ENCODE results near the gene TUBGCP5.
"Not testable (repeated sequence)": the region's sequence is repeated elsewhere in the genome, so short reads cannot be mapped to it uniquely, and the experiment has no call there.

TUBGCP5 gene

DNA sequence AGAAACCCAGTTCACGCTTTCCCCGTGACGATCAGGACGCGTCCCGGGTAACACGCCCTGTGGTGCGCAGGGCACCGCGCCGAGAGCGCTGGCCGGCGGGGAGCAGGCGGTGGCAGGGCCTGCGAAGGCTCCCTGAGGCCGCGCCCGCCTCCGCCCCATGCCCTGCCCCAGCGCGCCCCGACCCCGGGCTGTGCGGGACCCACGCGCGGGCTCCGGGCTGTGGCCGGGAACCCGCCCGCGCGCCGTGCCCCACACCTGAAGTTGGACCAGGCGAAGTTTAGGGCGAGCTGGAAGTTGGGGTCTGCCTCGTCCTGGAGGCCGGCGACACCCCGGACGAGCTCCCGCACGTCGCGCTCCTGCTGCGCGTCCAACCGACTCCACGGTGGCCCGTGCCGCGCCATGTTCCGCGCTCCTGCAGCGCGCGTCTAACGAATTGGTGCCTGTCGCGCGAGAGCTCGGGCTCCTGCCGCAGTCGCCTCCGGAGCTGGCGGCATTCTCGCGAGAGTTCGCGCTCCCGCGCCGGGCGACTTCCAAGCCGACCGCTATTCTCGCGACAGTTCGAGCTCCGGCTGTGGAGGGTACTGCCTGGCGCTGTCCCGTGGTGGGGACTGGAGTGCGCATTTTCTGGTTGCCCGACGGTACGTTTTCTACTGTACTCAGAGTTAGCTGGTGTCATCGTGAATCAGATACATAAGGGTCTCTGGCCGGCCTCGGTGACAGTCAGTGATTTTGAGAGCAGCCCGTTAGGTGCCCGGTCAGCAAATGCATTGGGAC lies at the start of gene TUBGCP5:
Gene TUBGCP5, minus strand, starts transcription at position 427 of the 774 bp plus-strand sequence. Its CDS starts 26 bp downstream, at position 401.
- DNase-seq (ENCODE audit: low read depth in 2 of 2) = peak; percentile 95

DNA sequence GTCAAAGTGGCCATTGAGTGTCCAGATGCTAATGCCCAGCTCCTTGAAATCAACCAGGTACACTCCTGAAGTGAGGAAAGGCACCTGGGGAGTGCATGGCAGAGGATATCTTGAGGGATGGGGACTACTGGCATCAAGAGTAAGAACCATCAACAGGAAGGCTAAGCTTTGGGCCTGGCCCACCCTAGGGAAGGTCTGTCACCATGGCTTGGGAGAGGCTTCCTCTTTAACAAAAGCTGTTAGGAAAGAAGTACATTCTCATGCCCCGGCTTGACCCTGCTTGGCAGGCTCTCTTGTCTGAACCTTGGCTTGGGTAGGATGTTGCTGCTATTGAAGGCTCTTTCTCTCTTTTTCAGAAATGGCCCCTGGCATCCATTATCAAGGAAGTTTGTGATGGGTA lies 43.7 kb upstream of the TUBGCP5 start:
- no peak for DNase-seq (ENCODE audit: low read depth in 2 of 2)

DNA sequence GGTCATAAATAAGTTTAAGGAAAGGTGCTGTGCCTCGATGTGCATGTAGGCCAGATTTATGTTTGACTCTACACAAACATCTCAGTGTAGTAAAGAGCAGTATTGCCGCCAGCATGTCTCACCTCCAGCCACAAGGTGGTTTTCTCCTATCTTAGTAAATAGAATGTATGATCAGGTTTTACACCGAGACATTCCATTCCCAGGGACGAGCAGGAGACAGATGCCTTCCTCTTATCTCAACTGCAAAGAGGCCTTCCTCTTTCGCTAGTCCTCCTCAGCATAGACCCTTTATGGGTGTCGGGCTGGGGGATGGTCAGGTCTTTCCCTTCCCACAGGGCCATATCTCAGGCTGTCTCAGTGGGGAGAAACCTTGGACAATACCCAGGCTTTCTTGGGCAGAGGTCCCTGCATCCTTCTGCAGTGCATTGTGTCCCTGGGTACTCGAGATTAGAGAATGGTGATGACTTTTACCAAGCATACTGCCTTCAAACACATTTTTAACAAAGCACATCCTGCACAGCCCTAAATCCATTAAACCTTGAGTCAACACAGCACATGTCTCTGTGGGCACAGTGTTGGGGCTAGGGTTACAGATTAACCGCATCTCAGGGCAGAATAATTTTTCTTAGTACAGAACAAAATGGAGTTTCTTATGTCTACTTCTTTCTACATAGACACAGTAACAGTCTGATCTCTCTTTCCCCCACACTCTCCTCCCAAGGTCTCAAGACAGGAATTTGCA lies 42.8 kb upstream of the TUBGCP5 start:
- DNase-seq (ENCODE audit: low read depth in 2 of 2) = not testable (repeated sequence)

DNA sequence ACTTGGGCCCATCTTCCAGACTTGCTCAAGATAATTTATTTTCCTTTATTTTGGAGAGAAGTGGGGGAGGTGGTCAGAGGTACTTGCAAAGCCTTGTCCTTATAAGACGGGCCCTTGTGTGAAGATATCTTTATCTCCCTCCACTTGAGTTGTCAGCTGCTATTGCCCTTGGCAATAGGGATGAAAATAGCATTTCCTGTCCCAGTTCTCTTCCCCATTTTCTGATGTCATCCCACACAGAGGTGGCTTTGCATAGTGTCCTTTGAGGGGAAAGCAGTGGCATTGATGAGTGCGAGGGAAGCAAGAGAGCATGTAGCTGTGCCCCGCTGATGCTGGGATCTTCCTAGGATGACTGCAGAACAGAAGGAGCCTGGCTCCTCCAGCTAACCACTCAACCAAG lies 41.9 kb upstream of the TUBGCP5 start:
- no peak for DNase-seq (ENCODE audit: low read depth in 2 of 2)

DNA sequence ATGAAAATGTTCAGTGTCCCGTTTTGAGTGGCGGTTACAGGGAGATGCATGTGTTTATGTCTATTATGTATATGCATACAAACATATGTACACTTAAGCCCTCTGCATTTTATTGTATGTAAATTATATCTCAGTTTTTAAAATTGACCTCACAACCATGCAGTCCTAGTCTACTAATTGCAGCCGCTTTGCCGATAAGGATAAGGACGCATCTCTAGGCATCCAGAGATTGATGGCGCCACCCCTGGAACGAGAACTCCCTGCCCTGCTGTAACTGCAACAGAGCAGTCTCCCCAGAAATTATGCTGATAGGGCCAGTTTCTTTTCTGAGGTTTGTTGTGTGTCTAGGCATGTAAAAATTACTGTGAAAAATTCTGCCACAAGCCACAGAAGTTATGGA lies 40.4 kb upstream of the TUBGCP5 start:
- no peak for DNase-seq (ENCODE audit: low read depth in 2 of 2)

DNA sequence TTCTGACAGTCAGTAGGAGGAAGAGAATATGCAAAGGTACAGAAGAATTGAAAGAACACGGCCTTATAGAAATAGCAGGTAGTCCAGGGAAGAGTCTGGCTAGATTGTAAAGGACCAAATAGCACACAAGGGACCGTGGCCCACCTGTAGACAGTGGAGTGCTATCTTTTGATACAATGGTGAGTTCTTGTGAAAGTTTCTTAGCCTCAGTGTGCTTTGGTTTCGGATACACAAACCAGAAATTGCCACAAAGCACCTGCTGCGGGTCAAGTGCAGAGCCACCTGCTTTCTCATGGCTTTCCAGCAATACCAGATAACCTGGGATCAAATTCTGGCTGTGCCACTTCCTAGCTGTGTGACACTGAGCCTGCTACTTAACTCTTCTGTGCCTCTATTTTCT lies 36.6 kb upstream of the TUBGCP5 start:
- no peak for DNase-seq (ENCODE audit: low read depth in 2 of 2)

DNA sequence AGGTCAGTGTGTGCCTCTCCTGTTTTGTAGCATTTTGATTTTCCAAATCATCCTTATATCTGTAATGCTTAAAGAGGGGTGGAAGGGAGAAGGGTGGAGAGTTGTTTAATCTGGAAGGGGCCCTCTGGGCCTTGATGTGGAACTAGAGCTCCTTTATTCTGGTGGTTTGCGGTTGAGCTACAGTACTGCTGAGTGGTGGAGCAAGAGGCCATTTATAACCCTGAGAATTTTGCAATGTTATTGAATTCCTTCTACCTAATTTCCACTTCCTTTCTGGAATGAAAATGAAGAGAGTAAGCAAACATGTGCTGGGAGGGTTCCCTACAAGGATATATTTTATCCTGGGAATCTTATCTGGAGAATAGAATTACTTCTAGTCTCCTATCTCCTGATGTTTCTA lies 35.3 kb upstream of the TUBGCP5 start:
- DNase-seq (ENCODE audit: low read depth in 2 of 2) = no peak

DNA sequence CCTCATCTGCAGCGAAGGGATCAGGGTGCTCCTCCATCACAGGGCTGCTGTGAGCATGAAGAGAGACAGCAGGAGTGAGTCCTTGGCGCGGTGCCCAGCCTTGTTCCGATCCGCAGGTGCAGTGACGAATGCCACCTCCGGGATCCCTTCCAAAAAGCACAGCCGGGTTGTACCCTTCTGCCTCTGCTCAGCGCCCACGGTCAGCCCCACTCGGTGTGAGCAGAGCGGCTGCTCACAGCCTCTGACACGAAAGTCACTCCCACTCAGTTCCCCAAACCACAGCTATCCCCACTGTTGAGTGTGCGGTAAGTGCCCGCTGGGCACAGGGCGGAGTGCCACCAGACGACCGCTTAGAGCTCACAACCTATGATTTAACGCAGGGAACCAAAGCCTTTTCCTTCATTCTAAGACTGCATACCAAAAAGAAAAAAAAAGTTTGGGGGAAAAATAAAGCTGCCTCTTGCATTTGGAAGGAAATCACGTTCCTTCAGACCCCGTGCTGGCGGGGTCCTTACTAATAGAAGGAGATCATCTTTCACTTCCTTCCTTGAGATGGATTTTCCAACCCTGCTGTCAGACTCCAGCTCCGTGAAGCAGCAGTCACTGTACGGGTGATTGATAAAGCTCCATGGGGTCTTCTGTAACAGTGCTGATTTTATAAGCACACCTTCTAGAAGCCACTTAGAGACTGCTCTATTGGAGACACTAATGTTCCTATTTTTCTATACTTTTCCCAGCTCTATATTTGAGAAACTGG lies 34.7 kb upstream of the TUBGCP5 start:
- no peak for DNase-seq (ENCODE audit: low read depth in 2 of 2)

DNA sequence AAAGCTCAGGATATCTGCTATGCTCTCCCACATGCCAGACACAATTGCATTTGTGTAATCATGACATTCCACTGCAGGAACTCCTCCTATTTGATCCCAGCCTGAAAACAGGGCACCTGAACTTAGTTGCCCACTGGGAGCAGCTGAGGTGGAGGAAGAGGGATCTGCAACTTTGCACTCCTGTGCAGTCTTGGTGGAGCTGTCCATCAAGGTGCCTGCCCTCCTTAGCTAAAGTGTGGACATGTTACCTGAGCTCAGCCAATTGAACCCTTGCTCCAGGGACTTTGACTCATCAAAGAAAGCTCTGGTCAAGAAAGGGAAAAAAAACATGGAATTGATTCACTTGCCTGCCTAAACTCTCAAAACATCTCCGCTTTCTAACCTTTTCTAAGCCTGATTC lies 33.3 kb upstream of the TUBGCP5 start:
- DNase-seq (ENCODE audit: low read depth in 2 of 2) = no peak

DNA sequence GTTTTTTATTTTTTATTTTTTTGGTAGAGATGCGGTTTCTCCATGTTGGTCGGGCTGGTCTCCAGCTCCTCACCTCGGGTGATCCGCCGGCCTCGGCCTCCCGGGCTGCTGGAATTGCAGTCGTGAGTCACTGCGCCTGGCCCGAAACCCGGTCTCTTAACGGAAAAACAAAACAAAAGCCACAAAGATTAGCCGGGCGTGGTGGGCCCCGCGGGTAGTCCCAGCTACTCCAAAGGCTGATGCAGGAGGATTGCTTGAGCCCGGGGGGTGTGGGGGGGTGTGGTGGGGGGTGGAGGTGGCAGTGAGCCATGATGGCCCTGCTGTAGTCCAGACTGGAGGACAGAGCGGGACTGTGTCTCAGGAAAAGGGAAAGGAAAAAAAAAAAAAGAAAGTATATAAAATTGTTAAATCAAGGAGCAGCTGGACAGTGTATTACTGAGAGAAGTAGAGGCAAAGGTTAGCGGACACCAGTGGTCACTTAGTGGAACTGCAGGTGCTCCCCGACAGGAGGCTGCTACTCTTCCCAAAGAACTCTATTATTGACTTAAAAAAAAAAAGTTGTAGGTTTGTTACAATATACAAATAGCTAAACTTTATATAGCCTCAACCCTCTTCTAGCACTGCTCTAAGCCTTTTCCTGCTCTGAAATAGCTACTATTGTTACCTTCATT lies 30.3 kb upstream of the TUBGCP5 start:
- no peak for DNase-seq (ENCODE audit: low read depth in 2 of 2)

DNA sequence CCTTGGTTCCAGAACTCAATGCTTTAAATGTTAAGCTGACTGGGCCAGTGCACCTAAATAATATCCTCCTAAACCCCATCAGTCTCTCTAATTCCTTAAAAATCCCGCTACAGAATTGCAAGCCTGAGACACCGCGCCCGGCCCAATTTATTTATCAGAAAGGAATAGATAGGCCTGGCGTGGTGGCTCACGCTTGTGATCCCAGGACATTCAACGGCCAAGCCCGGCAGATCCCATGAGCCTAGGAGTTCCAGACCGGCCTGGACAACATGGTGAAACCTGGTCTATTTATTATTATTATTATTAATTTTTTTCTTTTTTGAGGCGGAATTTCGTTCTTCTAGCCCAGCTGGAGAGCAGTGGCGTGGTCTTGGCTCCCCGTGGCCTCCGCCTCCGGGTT lies 28.0 kb upstream of the TUBGCP5 start:
- no peak for DNase-seq (ENCODE audit: low read depth in 2 of 2)

DNA sequence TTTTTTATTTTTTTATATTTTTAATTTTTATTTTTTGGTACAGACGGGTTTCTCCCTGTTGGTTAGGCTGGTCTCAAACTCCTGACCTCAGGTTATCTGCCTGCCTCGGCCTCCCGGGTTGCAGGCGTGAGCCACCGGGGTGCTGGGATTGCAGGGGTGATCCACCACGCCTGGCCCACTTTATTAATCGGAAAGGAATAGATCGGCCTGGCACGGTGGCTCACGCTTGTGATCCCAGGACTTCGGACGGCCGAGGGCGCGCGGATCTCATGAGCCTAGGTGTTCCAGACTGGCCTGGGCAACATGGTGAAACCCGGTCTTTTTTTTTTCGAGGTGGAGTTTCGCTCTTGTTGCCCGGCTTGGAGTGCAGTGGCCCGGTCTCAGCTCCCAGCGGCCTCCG lies 26.5 kb upstream of the TUBGCP5 start:
- no peak for DNase-seq (ENCODE audit: low read depth in 2 of 2)

DNA sequence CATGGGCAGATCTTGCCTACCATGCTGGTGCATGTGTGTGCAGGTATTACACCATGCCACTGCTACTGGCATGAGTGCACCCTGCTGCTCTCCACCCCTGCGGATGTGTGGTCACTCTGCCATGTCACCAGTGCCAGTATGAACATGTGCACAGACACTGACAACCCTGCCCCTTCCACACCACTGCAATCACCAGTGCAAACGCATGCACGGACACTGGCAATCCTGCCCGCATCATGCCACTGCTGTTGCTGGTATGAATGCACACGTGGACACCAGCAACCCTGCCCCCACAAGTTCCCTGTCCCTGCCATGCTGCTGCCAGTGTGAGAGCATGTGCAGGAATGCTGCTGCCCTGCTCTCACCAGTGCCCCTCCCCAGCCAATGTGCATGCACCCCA lies 24.8 kb upstream of the TUBGCP5 start:
- no peak for DNase-seq (ENCODE audit: low read depth in 2 of 2)

DNA sequence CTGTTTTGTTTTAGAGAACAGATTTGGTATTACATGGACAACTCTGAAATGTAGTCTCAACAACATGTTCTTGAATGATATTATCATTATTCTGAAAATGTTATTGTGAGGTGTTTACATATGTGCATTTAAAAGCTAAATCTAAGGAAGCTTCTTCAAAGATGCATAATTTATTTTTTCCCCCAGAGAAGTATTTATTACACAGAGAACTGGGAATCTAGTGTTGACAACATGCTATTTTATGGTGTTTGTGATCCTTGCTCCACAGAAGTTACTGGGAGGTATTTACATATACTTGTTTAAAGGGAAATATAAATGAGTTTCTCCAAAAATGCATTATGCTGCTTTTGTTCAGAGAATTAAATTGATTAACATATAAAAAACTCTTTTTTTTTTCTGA lies 18.3 kb upstream of the TUBGCP5 start:
- DNase-seq (ENCODE audit: low read depth in 2 of 2) = no peak

DNA sequence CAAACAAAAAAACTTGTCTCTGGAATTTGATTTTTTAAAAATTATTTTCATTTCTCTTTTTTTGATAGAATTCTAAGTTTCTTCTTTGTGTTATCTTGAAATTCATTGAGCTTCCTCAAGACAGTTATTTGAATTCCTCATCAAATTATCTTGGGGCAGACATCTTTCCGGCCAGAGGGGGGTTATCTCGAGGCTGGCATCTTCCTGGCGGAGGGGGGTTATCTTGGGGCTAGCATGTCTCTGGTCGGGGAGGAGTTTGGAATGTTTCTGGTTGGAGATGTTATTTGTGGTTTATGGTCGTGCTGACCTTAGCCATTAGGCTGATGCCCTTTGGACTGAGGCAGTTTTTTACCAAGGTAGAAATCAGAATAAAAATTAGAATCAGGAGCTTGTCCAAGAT lies 15.9 kb upstream of the TUBGCP5 start:
- no peak for DNase-seq (ENCODE audit: low read depth in 2 of 2)

DNA sequence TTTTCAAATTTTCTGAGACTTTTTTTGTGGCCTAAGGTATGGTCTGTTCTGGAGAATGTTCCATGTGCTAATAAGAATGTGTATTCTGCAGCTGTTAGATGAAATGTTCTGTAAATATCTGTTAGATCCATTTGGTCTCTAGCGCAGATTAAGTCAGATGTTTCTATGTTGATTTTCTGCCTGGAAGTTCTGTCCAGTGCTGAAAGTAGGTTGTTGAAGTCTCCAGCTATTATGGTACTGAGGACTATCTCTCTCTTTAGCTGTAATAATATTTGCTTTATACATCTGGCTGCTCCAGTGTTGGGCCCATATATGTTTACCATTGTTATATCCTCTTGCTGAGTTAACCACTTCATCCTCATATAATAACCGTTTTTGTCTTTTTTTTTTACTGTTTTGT lies 13.2 kb upstream of the TUBGCP5 start:
- DNase-seq (ENCODE audit: low read depth in 2 of 2) = no peak

DNA sequence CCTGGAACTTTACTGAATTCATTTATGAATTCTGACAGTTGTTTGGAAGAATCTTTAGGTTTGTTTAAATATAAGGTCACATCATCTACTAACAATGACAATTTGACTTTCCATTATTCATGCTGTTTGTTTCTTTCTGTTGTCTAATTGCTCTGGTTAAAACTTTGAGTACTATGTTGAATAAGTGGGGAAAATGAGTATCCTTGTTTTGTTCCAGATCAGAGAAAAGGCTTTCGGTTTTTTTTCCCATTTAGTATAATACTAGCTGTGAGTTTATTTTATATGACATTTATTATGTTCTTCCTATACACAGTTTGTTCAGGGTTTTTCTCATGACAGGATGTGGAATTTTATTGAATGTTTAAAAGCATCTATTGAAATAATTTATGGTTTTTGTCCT lies 11.3 kb upstream of the TUBGCP5 start:
- DNase-seq (ENCODE audit: low read depth in 2 of 2) = no peak

DNA sequence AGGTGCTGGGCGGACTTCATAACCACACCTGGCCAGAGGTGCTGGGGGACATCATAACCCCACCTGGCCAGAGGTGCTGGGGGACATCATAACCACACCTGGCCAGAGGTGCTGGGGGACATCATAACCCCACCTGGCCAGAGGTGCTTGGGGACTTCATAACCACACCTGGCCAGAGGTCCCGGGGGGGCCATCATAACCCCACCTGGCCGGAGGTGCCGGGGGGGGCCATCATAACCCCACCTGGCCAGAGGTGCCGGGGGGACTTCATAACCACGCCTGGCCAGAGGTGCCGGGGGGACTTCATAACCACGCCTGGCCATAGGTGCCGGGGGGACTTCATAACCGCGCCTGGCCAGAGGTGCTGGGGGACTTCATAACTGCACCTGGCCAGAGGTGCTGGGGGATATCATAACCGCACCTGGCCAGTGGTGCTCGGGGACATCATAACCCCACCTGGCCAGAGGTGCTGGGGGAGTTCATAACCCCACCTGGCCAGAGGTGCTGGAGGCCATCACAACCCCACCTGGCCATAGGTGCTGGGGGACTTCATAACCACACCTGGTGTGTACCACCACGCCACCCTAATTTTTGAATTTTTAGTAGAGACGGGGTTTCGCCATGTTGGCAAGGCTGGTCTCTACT lies 10.7 kb upstream of the TUBGCP5 start:
- DNase-seq (ENCODE audit: low read depth in 2 of 2) = no peak

DNA sequence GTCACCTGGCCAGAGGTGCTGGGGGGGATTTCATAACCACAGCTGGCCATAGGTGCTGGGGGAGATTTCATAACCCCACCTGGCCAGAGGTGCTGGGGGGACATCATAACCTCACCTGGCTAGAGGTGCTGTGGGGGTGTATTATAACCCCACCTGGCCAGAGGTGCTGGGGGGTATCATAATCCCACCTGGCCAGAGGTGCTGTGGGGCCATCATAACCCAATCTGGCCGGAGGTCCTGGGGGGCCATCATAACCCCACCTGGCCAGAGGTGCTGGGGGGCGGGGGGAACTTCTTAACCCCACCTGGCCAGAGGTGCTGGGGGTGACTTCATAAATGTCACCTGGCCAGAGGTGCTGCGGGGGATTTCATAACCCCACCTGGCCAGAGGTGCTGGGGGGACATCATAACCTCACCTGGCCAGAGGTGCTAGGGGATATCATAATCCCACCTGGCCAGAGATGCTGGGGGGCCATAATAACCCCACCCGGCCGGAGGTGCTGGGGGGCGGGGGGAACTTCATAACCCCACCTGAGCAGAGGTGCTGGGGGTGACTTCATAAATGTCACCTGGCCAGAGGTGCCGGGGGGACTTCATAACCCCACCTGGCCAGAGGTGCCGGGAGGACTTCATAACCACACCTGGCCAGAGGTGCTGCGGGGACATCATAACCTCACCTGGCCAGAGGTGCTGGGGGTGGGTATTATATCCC lies 9.4 kb upstream of the TUBGCP5 start:
- not testable (repeated sequence) for DNase-seq (ENCODE audit: low read depth in 2 of 2)

DNA sequence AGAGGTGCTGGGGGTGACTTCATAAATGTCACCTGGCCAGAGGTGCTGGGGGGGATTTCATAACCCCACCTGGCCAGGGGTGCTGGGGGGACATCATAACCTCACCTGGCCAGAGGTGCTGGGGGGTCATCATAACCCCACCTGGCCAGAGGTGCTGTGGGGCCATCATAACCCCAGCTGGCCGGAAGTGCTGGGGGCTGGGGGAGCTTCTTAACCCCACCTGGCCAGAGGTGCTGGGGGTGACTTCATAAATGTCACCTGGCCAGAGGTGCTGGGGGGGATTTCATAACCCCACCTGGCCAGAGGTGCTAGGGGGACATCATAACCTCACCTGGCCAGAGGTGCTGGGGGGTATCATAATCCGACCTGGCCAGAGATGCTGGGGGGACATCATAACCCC lies 4.6 kb upstream of the TUBGCP5 start:
- not testable (repeated sequence) for DNase-seq (ENCODE audit: low read depth in 2 of 2)

DNA sequence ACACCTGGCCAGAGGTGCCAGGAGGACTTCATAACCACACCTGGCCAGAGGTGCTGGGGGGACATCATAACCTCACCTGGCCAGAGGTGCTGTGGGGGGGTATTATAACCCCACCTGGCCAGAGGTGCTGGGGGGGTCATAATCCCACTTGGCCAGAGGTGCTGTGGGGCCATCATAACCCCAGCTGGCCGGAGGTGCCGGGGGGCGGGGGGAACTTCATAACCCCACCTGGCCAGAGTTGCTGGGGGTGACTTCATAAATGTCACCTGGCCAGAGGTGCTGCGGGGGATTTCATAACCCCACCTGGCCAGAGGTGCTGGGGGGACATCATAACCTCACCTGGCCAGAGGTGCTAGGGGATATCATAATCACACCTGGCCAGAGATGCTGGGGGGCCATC lies 4.2 kb upstream of the TUBGCP5 start:
- not testable (repeated sequence) for DNase-seq (ENCODE audit: low read depth in 2 of 2)
